ENCODE measurements around the gene ACSS1. TPM values are rescaled to one million over a fixed set of nuclear protein-coding genes. Genes with fewer than 3 reads are reported as not detected.

ACSS1 gene
- total and polyA plus RNA-seq, 2 experiments from 2014 or later: 1.3 to 4.1 TPM

GRCh38 chr20:24962510-24962909, 95.4 kb downstream of the ACSS1 start (continued):
- no peak for TF ChIP-seq REST (IDR thresholded peaks at IDR 0.05; ENCODE audit: unreplicated experiment)

- Mint-ChIP-seq H3K27me3 (ENCODE audit: insufficient read depth, low read depth, poor library complexity) (peaks cover 4% of the 10 kb centered on the region), H3K27ac (no peak overlapping the region), H3K36me3 (ENCODE audit: low read depth) (peaks cover 32% of the 10 kb centered on the region), H3K9me3 (no peaks in the 10 kb centered on the region; the same call in 2 of the 3 replicates), H3K4me3 (no peak overlapping the region), H3K4me1 (no peaks in the 10 kb centered on the region)
- H3K9me2 ChIP-seq (ENCODE audit: insufficient read depth): no peaks in the 10 kb centered on the region
- ATAC-seq (no peak), DNase-seq (ENCODE audit: low spot score) (no peak)
- no peaks in the 10 kb centered on the region; the same call in 1 of the 2 replicates for H4K20me1 ChIP-seq (replicated peaks; ENCODE audit: insufficient read depth)
- no peak overlapping the region for H3K27ac ChIP-seq (ENCODE audit: low read depth)
- H3K36me3 ChIP-seq (ENCODE audit: insufficient read depth): peaks cover 7% of the 10 kb centered on the region
- H3K27me3 ChIP-seq (ENCODE audit: insufficient read depth): no peaks in the 10 kb centered on the region
- no peaks in the 10 kb centered on the region for H3K79me2 ChIP-seq (replicated peaks; ENCODE audit: insufficient read depth)
- H3K4me1 ChIP-seq (ENCODE audit: insufficient read depth): no peaks in the 10 kb centered on the region
- no peak overlapping the region for H2AFZ ChIP-seq
- TF ChIP-seq JUNB (IDR thresholded peaks at IDR 0.05; ENCODE audit: unreplicated experiment) (no peak), ETS1 (IDR thresholded peaks at IDR 0.05) (no peak), ZNF114 (CRISPR knock-in tag; IDR thresholded peaks at IDR 0.05) (no peak), ZNF462 (CRISPR knock-in tag; IDR thresholded peaks at IDR 0.05) (no peak), CREB1 (CRISPR knock-in tag; IDR thresholded peaks at IDR 0.05; ENCODE audit: low read depth) (no peak), POLR2AphosphoS5 (IDR thresholded peaks at IDR 0.05; ENCODE audit: low read depth) (no peak), NANOG (IDR thresholded peaks at IDR 0.05; ENCODE audit: borderline replicate concordance) (no peak), REST (IDR thresholded peaks at IDR 0.05; ENCODE audit: unreplicated experiment) (no peak), EZH2 (IDR thresholded peaks at IDR 0.05; ENCODE audit: low read depth, unreplicated experiment) (no peak), STAT1 (IDR thresholded peaks at IDR 0.05; ENCODE audit: unreplicated experiment) (no peak)
- H3K4me2 ChIP-seq: no peak overlapping the region
- H3F3A ChIP-seq (replicated peaks; ENCODE audit: low read depth): no peaks in the 10 kb centered on the region
- no peak overlapping the region for H3K4me3 ChIP-seq
Observed at GRCh38 chr20:24962182-24962492, 95.8 kb downstream of the ACSS1 start.
